ENCODE results near the gene EREG.

- TF ChIP-seq CTCF (optimal IDR thresholded peaks at IDR 0.05 in 1 of 3, IDR thresholded peaks at IDR 0.05 in 1 of 3, conservative IDR thresholded peaks at IDR 0.05 in 1 of 3; ENCODE audit: extremely low read depth in 1 of 3, insufficient read depth in 2 of 3, low read length in 3 of 3) (no peak), EZH2 (IDR thresholded peaks at IDR 0.05; ENCODE audit: low read length) (no peak)
Observed at GRCh38 chr4:74335341-74336021, 29.5 kb upstream of the EREG start.

All from keratinocyte (primary cell).